OCI-LY1 (cell line): Measurements from ENCODE around the gene KCNJ12.
"Not testable (repeated sequence)": the region's sequence is repeated elsewhere in the genome, so short reads cannot be mapped to it uniquely, and the experiment has no call there.

Experiments used
- CTCF ChIP-seq: fragments of 200-600 bp; sonication (generic), shearing (Covaris generic); IDR thresholded peaks from 2 replicates; pipeline ENCODE4 v1.5.1; 2017; ENCODE audit warnings: mild to moderate bottlenecking, antibody characterized with exemption, low read length, moderate library complexity, mixed read lengths
- EZH2 ChIP-seq: fragments of 200-600 bp; sonication (generic), shearing (Covaris generic); IDR thresholded peaks from 2 replicates; pipeline ENCODE4 v1.8.0; 2017; ENCODE audit warnings: borderline replicate concordance, mixed run types, mild to moderate bottlenecking, antibody characterized with exemption, low read length, moderate library complexity, mixed read lengths

GRCh38 chr17:21436481-21436880 lies 60.3 kb downstream of the KCNJ12 start:
- not testable (repeated sequence) for TF ChIP-seq CTCF, EZH2
